ENCODE data around the gene PRKAA1. TPM values are rescaled to one million over a fixed set of nuclear protein-coding genes. Genes with fewer than 3 reads are reported as not detected.

The PRKAA1 gene
- total and polyA plus RNA-seq, 4 donors, result 20.5 to 104 (median 76.2) TPM

DNA sequence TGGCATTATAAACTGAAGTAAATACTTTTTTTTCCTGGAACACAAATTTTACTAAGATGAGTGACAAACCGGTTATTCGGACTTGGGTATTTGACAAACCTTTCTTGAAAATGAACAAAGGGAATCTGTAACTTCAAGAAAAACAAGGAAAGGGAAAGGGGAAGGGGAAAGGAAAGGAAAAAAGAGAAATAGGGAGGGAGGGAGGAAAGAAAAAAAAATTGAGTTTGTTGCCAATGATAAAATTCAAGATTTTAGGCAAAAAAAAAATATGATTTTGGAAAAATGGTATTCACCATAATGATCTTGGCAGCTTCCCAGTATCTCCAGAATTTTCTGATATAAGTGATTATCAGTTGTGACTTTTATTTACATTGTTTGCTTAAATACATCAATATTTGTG lies 40.8 kb downstream of the PRKAA1 start:
- ATAC-seq (ENCODE audit: low FRiP score) (no peak), DNase-seq (no peak)
- Histone ChIP-seq H3K9me3 (ENCODE audit: control insufficient read depth, low read length) (no peaks in the 10 kb centered on the region), H3K36me3 (ENCODE audit: control insufficient read depth in 1 of 2, insufficient read depth in 2 of 2, low read length in 1 of 2) (peaks cover 0 to 2% of the 10 kb centered on the region in 2 donors), H3K4me3 (ENCODE audit: low read length in 2 of 2) (no peak overlapping the region), H3K4me1 (ENCODE audit: control insufficient read depth in 1 of 2, insufficient read depth in 2 of 2, low read length in 2 of 2) (peaks cover 0 to 4% of the 10 kb centered on the region in 2 donors), H3K27me3 (ENCODE audit: control insufficient read depth in 1 of 2, insufficient read depth in 2 of 2, low read length in 1 of 2) (no peaks in the 10 kb centered on the region), H3K27ac (ENCODE audit: low read depth in 1 of 2, low read length in 2 of 2) (no peak overlapping the region)
- WGBS, 2 donors, result 97 to 100% methylated on average over 2 of the region's 2 CpGs
- intact Hi-C loops (cut with DNase I), result loop anchor here (2.0 kb wide), 1 partner anchor 77 kb away; the partner anchor contains the start of gene RPL37 (in 2 of the 2)

DNA sequence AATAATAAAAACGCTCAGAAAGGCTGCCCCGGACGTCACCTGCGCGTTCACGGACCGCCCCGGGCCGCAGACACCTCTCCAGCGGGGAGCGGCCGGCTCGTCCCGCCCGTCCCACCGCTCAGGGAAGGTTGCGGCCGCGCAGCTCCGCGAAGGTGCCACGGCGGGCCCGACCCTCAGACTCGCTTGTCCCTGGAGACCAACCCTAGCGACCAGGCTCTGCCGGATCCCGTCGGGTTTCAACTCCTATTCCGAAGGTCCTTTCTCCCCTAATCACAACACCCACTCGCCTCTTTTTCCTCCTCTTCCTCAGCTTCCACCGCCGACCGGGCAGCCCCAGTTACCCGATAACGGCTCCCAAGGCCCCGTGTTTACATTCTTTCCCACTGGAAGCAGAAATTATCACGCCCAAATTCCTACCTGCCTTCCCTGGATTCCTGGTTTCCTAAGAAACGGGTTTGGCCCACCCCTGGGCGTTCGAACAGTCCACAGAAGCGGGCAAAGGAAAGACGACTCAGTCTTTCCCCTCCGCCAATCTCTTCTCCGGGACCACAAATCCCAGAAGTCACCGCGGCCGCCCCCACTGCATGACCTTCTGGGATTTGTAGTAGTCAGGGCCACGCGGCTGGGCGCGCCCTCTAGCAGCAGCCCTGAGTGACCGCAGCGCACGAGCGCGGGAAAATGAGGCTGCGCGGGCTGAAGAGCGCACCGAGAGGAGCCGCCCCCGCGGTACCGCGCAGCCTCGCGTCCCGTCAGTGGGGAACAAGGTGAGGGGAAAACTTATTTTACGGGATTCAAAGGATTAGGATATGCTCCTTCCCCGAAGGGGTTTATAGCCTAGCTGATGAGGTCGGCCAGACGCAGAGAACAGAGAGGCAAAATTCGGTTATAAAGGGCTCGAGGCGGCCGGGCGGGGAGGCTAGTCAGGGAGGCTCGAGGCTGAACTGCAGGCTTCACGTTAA lies 42.5 kb downstream of the PRKAA1 start, which contains the start of gene TTC33:
Gene TTC33, minus strand, starts transcription at position 555 of the 959 bp plus-strand sequence. CDS start 8,943 bp downstream, outside the sequence.
- peak; percentile 99 for ATAC-seq (ENCODE audit: low FRiP score)
- WGBS, 2 donors, result 5% methylated on average over 78 to 80 of the region's 80 CpGs

DNA sequence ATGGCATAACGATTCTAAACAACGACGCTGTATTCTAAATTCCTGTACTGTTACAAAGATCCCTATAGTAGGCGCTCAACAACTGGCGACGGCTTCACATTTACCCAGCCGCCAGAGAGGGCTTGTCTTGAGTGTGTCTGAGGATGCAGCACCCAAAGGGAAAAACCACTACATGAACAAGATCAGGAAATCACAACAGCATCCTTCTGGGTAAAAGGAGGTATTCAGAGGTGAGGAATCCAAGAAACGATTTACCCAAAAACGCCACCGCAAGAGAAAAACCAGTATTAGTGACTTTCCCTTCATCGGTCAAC lies 43.1 kb downstream of the PRKAA1 start:
- peak overlapping the region; percentile 67 to 83 for H3K4me3 ChIP-seq (ENCODE audit: low read length in 2 of 2)
- H3K9me3 ChIP-seq (ENCODE audit: control insufficient read depth, low read length), result no peaks in the 10 kb centered on the region
- WGBS, 2 donors, result 0% methylated on average over 11 of the region's 11 CpGs
- peak overlapping the region; percentile 16 to 90 for H3K27ac ChIP-seq (ENCODE audit: low read depth in 1 of 2, low read length in 2 of 2)
- ATAC-seq (ENCODE audit: low FRiP score) (peak; percentile 93), DNase-seq (peak in 1 of 2 donors; percentile 78)
- peaks cover 0 to 4% of the 10 kb centered on the region in 2 donors for H3K4me1 ChIP-seq (ENCODE audit: control insufficient read depth in 1 of 2, insufficient read depth in 2 of 2, low read length in 2 of 2)
- intact Hi-C loops (cut with DNase I), result loop anchor here in 1 of 2 donors (2.0 kb wide), 1 partner anchor 42 kb away; no protein-coding TSS in a partner anchor
- H3K36me3 ChIP-seq (ENCODE audit: control insufficient read depth in 1 of 2, insufficient read depth in 2 of 2, low read length in 1 of 2), result no peaks in the 10 kb centered on the region
- no peaks in the 10 kb centered on the region for H3K27me3 ChIP-seq (ENCODE audit: control insufficient read depth in 1 of 2, insufficient read depth in 2 of 2, low read length in 1 of 2)

More for the DNA sequence above, 42.5 kb downstream of the PRKAA1 start, which contains the start of gene TTC33:
- Histone ChIP-seq H3K27me3 (ENCODE audit: control insufficient read depth in 1 of 2, insufficient read depth in 2 of 2, low read length in 1 of 2) (no peaks in the 10 kb centered on the region), H3K9me3 (ENCODE audit: control insufficient read depth, low read length) (no peaks in the 10 kb centered on the region), H3K4me1 (ENCODE audit: control insufficient read depth in 1 of 2, insufficient read depth in 2 of 2, low read length in 2 of 2) (peaks cover 0 to 4% of the 10 kb centered on the region in 2 donors), H3K36me3 (ENCODE audit: control insufficient read depth in 1 of 2, insufficient read depth in 2 of 2, low read length in 1 of 2) (no peaks in the 10 kb centered on the region), H3K27ac (ENCODE audit: low read depth in 1 of 2, low read length in 2 of 2) (peak within 1 kb of the TSS; percentile 16 to 90), H3K4me3 (ENCODE audit: low read length in 2 of 2) (peak within 1 kb of the TSS; percentile 67 to 83)
- DNase-seq, result peak; percentile 97 to 99
- intact Hi-C loops (cut with DNase I), result loop anchor here (2.0 kb wide), 2 partner anchors 41 to 79 kb away; partner anchors contain the start of gene RPL37 (in 2 of the 2)

- 3% methylated on average over 6 of the region's 6 CpGs for WGBS, 2 donors
- ATAC-seq (ENCODE audit: low FRiP score) (peak; percentile 3), DNase-seq (no peak)
- Histone ChIP-seq H3K36me3 (ENCODE audit: control insufficient read depth in 1 of 2, insufficient read depth in 2 of 2, low read length in 1 of 2) (no peaks in the 10 kb centered on the region), H3K4me3 (ENCODE audit: low read length in 2 of 2) (peak overlapping the region; percentile 67 to 83), H3K27ac (ENCODE audit: low read depth in 1 of 2, low read length in 2 of 2) (peak overlapping the region in 1 of 2 donors; percentile 28), H3K27me3 (ENCODE audit: control insufficient read depth in 1 of 2, insufficient read depth in 2 of 2, low read length in 1 of 2) (no peaks in the 10 kb centered on the region), H3K4me1 (ENCODE audit: control insufficient read depth in 1 of 2, insufficient read depth in 2 of 2, low read length in 2 of 2) (peaks cover 0 to 4% of the 10 kb centered on the region in 2 donors), H3K9me3 (ENCODE audit: control insufficient read depth, low read length) (no peaks in the 10 kb centered on the region)
- intact Hi-C loops (cut with DNase I), result loop anchor here in 1 of 2 donors (2.0 kb wide), 1 partner anchor 42 kb away; no protein-coding TSS in a partner anchor
Measured at GRCh38 chr5:40754381-40755092, 43.6 kb downstream of the PRKAA1 start.

DNA sequence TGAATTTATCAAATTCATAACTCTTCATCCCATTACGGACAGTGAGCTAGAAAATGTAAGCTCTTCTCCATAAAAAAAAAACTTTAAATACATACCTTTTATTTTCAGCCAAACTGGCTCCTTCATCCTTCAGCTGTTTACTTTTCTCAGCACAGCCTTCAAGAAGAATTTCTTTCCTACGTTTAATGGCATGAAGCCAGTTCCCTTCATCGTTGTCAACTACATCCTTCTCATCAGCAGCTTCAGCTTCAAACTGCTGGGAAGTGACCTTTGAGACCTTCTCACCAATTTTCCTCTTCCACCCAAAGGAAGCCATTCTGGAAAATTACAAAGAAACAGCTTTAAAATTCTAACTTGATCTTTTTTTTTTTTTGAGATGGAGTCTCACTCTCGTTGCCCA lies 51.5 kb downstream of the PRKAA1 start:
- Histone ChIP-seq H3K27me3 (ENCODE audit: control insufficient read depth in 1 of 2, insufficient read depth in 2 of 2, low read length in 1 of 2) (no peaks in the 10 kb centered on the region), H3K4me3 (ENCODE audit: low read length in 2 of 2) (no peak overlapping the region), H3K4me1 (ENCODE audit: control insufficient read depth in 1 of 2, insufficient read depth in 2 of 2, low read length in 2 of 2) (no peaks in the 10 kb centered on the region), H3K36me3 (ENCODE audit: control insufficient read depth in 1 of 2, insufficient read depth in 2 of 2, low read length in 1 of 2) (no peaks in the 10 kb centered on the region), H3K27ac (ENCODE audit: low read depth in 1 of 2, low read length in 2 of 2) (no peak overlapping the region), H3K9me3 (ENCODE audit: control insufficient read depth, low read length) (no peaks in the 10 kb centered on the region)
- intact Hi-C loops (cut with DNase I), result no loop called here
- DNase-seq, result no peak
- ATAC-seq (ENCODE audit: low FRiP score), result no peak
- 22 to 24% methylated on average over 4 of the region's 4 CpGs for WGBS, 2 donors

DNA sequence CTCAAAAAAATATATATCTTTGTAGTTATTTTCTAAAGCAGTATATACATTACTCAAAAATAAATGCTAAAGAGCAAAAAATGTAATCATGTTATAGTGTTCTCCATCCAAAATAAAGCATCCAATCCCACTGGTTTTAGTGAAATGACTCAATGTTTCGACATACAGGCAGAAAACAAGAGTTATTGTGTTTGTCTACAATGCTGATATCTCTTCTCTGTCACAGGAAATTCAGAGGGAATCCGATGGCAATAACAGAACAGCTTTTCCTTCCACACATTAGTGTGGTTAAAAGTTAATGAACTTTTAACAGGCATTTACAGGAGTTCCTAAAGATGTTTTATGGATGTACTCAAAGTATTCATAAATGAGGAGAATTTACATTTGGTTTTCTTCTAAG lies 54.4 kb downstream of the PRKAA1 start:
- intact Hi-C loops (cut with DNase I), result no loop called here
- no peak overlapping the region for H3K4me3 ChIP-seq (ENCODE audit: low read length in 2 of 2)
- H3K27ac ChIP-seq (ENCODE audit: low read depth in 1 of 2, low read length in 2 of 2), result no peak overlapping the region
- H3K36me3 ChIP-seq (ENCODE audit: control insufficient read depth in 1 of 2, insufficient read depth in 2 of 2, low read length in 1 of 2), result no peaks in the 10 kb centered on the region
- peaks cover 1% of the 10 kb centered on the region for H3K9me3 ChIP-seq (ENCODE audit: control insufficient read depth, low read length)
- DNase-seq, result no peak
- 93% methylated on average over 2 of the region's 2 CpGs for WGBS, 2 donors
- no peaks in the 10 kb centered on the region for H3K4me1 ChIP-seq (ENCODE audit: control insufficient read depth in 1 of 2, insufficient read depth in 2 of 2, low read length in 2 of 2)
- no peaks in the 10 kb centered on the region for H3K27me3 ChIP-seq (ENCODE audit: control insufficient read depth in 1 of 2, insufficient read depth in 2 of 2, low read length in 1 of 2)
- no peak for ATAC-seq (ENCODE audit: low FRiP score)

GRCh38 chr5:40738502-40738901 lies 59.7 kb downstream of the PRKAA1 start:
- intact Hi-C loops (cut with DNase I), result loop anchor here in 1 of 2 donors (10.0 kb wide), 1 partner anchor 1154 kb away; no protein-coding TSS in a partner anchor
- Histone ChIP-seq H3K36me3 (ENCODE audit: control insufficient read depth in 1 of 2, insufficient read depth in 2 of 2, low read length in 1 of 2) (no peaks in the 10 kb centered on the region), H3K4me1 (ENCODE audit: control insufficient read depth in 1 of 2, insufficient read depth in 2 of 2, low read length in 2 of 2) (peaks cover 0 to 2% of the 10 kb centered on the region in 2 donors), H3K27ac (ENCODE audit: low read depth in 1 of 2, low read length in 2 of 2) (no peak overlapping the region), H3K4me3 (ENCODE audit: low read length in 2 of 2) (no peak overlapping the region), H3K27me3 (ENCODE audit: control insufficient read depth in 1 of 2, insufficient read depth in 2 of 2, low read length in 1 of 2) (no peaks in the 10 kb centered on the region), H3K9me3 (ENCODE audit: control insufficient read depth, low read length) (peaks cover 1% of the 10 kb centered on the region)
- DNase-seq (no peak), ATAC-seq (ENCODE audit: low FRiP score) (no peak)

- peaks cover 1% of the 10 kb centered on the region for H3K9me3 ChIP-seq (ENCODE audit: control insufficient read depth, low read length)
- ATAC-seq (ENCODE audit: low FRiP score), result peak; percentile 74
- no peaks in the 10 kb centered on the region for H3K27me3 ChIP-seq (ENCODE audit: control insufficient read depth in 1 of 2, insufficient read depth in 2 of 2, low read length in 1 of 2)
- no peaks in the 10 kb centered on the region for H3K36me3 ChIP-seq (ENCODE audit: control insufficient read depth in 1 of 2, insufficient read depth in 2 of 2, low read length in 1 of 2)
- WGBS, 2 donors, result 2 to 6% methylated on average over 1 of the region's 1 CpG
- H3K4me1 ChIP-seq (ENCODE audit: control insufficient read depth in 1 of 2, insufficient read depth in 2 of 2, low read length in 2 of 2), result peaks cover 0 to 2% of the 10 kb centered on the region in 2 donors
- DNase-seq, result no peak
- no peak overlapping the region for H3K4me3 ChIP-seq (ENCODE audit: low read length in 2 of 2)
- intact Hi-C loops (cut with DNase I), result loop anchor here in 1 of 2 donors (10.0 kb wide), 1 partner anchor 1151 kb away; no protein-coding TSS in a partner anchor
- no peak overlapping the region for H3K27ac ChIP-seq (ENCODE audit: low read depth in 1 of 2, low read length in 2 of 2)
Measured at GRCh38 chr5:40736103-40736875, 61.9 kb downstream of the PRKAA1 start.
